NCI-H1930 (cell line): ENCODE results near the gene PPM1E.
"Not testable (repeated sequence)": the region's sequence is repeated elsewhere in the genome, so short reads cannot be mapped to it uniquely, and the experiment has no call there.

Experiments
- DNase-seq, 2 experiments: peaks; one replicate each; lab custom pipeline; 2025; lab: John Stamatoyannopoulos, UW

The PPM1E gene

DNA sequence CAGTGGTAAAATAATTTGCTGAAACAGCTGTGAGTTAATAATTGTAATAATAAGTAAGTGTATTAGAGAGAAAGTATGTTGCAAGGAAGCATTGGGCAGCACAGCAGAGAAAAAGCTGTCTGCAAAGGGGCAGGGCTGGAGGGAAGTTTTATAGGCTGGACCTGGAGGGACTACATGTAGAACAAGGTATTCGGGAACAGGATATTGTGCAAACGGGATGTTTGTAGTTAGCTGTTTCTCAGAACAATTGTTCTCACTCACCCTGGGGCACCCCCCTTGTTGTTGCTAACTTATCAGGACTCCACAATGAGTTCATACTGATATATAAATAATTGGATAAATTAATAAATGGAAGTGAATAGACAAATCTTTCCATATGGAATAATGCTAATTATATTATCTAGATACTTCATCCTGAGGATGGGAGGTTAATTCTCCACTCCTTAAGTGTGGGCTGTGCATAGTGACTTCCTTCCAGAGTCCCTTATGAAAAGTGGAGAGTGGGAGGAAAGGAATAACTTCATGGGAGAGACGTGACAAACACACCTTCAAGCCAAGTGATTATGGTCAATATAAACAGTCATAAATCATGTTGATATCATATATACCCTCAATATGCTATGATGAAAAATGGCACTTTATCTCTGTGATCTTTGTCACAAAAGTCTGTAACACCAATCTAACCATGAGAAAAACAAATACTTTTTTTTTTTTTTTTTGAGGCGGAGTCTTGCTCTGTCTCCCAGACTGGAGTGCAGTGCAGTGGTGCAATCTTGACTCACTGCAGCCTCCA lies 85.4 kb downstream of the PPM1E start:
- DNase-seq: no peak

DNA sequence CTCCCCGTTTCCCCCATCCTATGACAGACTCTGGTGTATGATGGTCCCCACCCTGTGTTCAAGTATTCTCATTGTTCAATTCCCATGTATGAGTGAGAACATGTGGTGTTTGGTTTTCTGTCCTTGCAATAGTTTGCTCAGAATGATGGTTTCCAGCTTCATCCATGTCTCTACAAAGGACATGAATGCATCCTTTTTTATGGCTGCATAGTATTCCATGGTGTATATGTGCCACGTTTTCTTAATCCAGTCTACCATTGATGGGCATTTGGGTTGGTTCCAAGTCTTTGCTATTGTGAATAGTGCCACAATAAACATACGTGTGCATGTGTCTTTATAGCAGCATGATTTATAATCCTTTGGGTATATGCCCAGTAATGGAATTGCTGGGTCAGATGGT lies 90.8 kb downstream of the PPM1E start:
- DNase-seq: not testable (repeated sequence)

DNA sequence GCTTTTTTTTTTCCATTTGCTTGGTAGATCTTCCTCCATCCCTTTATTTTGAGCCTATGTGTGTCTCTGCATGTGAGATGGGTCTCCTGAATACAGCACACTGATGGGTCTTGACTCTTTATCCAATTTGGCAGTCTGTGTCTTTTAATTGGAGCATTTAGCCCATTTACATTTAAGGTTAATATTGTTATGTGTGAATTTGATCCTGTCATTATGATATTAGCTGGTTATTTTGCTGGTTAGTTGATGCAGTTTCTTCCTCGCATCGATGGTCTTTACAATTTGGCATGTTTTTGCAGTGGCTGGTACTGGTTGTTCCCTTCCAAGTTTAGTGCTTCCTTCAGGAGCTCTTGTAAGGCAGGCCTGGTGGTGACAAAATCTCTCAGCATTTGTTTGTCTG lies 94.5 kb downstream of the PPM1E start:
- DNase-seq: not testable (repeated sequence)

DNA sequence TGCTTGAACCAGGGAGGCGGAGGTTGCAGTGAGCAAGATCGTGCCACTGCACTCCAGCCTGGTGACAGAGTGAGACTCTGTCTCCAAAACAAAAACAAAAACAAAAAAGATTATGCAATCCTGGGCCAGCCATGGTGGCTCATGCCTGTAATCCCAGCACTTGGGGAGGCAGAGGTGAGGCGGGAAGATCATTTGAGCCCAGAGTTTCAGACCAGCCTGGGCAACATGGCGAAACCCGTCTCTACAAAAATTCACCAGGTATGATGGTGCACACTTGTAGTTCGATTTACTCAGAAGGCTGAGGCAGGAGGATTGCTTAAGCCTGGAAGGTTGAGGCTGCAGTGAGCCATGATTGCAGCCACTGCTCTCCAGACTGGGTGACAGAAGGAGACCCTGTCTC lies 109.6 kb downstream of the PPM1E start:
- DNase-seq: no peak

DNA sequence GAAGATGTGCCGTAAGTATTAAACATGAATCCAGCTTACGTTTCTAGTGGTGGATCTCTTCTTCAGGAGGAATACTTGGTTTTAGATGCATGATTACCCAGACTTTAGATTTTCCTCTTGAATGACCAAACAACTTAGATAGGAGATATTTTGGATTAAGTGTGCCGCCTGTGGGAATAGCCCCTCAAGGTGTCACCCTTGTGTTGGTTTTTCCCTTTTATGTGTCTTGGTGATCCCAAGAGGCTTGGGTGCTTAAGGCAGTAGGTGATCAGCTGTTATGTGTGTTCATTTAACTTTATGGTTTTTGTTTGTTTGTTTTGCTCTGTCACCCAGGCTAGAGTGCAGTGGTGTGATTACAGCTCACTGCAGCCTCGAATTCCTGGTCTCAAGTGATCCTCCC lies 115.1 kb downstream of the PPM1E start:
- no peak for DNase-seq

DNA sequence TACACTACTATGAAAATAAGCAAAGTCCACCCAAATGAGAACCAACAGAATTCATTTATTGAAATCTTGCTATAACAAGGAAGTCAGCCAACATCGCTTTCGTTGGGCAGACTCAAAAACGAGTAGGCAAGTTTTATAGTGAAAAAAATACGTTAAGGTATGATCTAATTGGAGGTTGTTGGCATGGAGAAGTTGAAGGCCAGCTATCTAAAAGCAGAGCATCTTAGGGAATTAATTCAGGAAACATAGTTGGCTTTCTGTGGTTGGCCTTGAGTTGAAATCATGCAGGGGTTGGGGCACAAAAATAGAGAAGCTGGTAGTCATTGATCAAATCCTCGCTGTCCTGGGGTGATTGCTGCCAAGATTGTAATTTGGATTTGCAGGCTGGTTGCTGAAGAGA lies 118.3 kb downstream of the PPM1E start:
- no peak for DNase-seq

DNA sequence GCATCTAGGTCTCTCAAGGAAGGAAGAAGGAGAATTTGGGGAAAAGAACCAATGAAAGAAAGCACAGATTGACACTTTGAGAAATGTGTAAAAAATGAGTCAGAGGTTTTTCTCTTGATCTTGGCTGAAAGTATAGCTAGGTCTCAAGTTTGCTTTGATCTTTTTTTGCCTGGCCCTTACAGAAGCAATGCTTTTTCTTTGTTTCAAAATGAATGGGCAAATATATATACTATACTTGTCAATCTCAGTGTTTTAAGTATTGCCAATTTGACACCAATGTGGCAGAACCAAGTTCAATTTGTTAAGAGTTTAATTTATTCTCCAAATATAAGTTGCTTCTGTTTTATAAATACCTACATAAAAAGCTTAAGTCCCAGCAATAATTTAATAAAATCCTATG lies 119.6 kb downstream of the PPM1E start:
- no peak for DNase-seq

DNA sequence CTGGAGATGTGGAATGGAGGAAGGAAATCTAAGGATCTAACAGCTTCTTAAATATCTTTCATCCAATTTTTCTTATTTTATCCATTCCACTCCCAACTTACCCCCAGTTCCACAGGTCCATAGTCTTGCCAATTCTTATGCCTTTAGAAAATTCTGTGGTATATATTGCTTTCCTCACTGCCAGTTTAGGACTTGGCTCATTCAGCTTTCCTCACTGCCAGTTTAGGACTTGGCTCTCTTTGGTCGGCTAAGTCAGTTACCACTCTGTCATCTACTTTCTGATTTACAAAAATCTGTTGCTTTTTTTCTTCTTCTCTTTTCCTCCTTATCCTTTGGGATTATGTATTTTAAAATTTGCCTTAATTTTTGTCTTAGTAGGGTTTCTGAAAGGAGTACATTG lies 128.5 kb downstream of the PPM1E start:
- DNase-seq: no peak

DNA sequence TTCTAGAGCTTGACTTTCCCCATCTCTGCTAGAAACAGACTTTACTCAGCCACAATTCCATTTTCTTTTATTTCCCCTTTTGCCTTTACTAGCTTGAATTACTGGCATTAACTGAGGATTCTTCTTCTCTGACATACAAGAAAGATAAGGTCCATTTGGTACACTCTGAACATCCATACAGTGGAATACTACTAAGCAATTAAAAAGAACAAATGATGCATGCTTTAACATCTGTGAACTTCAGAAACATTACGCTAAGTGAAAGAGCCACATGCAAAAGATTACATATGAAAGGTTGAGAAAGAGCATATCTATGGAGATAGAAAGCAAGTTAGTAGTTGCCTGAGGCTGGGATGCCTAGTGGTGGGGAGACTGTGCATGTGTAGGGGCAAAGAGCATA lies 130.9 kb downstream of the PPM1E start:
- DNase-seq: no peak

DNA sequence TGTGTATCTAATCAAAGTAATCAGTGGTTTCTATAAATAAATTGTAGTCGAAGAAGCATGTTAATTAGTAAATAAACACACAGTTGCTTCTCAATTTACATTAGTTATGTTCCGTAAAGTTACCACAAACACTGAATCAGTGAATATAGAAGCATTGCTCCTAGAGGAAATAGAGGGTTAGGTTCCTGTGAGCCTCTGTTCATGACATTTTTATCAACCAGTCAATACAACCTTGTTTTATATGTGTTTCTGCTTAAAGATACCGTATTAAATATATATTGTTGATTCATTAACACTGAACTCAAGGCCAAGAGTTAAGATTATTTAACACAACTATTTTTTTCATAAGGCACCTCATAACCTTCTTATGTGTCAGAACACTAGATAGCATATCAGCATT lies 134.3 kb downstream of the PPM1E start:
- no peak for DNase-seq

DNA sequence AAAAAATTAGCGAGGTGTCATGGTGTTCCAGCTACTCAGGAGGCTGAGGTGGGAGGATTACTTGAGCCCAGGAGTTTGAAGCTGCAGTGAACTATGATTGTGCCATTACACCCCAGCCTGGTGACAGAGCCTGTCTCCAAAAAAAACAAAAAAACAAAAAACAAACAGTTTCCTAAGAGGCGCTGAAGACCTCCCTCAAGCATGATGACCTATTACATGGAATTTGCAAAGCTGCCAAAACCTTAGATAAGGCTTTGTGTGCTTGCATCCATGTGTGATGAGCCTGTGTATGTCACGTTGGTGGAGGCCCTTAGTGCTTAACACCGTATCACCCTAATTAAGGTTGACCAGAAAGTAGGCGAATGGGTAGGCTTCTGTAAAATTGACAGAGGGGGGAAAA lies 143.5 kb downstream of the PPM1E start:
- DNase-seq: no peak

DNA sequence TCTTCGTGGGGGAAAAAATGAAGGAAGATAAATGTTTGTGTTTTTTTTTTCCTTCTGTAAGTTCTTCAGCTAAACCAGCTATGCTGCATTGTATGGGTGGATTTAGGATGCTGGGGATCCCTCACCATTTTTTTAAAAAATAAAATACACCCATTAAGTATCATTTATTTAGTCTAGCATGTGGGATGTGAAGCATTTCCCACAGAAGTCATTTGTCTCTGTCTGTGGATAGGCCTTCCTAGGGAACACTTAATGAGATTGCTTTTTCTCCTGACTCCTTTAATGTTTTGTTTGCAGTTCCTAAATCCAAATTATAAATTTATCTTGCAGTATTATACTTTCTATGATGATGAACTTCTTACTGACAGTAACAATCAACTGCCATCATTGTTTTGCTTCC lies 146.7 kb downstream of the PPM1E start:
- DNase-seq: no peak

DNA sequence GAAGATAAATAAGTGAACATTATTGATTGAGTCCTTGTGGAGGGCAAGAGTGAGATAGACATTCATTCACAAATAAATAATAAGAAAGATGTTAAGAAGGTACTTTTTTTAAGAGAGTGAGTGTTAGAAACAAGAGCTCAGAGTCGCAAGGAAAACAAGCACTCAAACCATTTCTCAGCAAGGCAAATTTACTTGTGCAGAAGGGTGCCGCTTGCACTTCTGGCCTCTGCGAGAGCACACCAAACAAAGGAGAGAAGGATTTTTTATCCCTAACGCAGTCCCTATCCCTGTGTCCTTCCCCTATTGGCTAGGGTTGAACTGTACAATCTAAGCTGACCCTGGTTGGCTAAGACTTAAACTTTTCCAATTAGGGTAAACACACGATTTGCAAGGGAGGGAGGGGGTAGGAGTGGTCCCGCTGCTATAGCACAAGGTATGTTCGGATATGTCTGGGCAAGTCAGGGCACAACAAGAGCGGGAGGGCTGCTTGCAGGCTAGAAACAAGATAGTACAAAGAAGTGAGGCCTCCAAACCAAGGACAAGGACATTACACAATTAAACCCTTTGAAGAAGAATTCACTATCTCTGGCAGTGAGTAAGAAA lies 156.2 kb downstream of the PPM1E start:
- no peak for DNase-seq

DNA sequence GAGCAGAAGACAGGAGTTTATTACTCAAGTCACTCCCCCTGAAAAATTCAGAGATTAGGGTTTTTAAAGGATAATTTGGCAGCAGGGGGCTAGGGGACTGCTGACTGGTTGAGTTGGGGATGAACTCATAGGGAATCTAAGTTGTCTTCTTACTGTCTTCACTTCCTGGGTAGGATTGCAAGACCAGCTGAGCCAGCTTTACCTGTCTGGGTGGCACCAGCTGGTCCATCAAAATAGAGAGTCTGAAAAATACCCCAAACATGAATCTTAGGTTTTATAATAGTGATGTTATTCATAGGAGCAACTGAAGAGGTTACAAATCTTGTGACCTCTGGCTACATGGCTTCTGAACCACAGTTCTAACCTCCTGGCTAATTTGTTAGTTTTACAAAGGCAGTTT lies 157.9 kb downstream of the PPM1E start:
- DNase-seq: no peak

DNA sequence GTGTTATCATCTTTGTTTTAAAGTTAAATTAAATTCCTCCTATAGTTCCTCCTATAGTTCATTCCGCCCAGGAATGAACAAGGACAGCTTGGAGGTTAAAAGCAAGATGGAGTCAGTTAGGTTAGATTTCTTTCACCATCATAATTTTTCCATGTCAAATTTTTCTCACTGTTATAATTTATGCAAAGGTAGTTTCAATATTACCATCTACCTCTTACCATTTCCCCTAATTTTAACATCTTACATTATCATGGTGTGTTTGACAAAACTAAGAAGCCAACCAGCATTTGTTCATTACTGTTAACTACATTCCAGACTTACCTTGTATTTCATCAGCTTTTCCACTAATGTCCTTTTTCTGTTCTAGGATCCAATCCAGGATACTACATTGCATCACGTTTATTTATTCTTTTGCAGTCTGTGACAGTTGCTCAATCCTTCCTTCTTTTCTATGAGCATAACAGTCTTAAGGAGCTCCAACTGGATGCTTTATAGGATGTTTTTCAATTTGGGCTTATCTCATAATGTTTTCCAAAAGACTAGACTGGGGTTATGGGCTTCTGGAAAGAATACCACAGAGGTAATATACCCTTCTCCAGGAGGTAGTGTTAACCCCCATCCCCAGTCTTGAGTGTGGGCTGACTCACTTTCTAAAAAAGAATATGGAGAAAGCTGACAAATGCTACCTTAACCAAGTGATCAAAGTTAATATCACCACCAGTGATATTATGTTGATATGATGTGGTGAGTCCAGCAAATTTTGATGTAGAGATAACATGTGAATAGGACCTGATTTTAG lies 158.5 kb downstream of the PPM1E start:
- peak in 1 of 2 experiments; percentile 17 for DNase-seq

DNA sequence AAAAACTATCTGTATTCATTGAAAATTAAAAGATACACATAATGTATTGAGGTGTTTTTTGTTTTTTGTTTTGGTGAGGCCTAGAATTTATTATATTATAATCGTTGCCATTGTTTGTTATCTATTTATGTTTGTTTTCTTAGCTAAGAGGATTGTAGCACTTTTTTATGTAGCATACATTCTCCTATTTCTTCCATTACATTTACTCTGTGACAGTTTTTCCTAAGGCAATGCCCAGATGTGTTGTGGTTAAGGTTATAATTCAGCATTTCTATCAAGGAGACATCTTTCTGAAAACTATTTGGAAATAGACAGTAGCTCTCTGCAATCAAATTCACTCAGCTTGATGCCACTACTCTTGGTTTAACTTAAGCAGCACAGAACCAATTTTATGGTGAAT lies 161.6 kb downstream of the PPM1E start:
- DNase-seq: no peak

DNA sequence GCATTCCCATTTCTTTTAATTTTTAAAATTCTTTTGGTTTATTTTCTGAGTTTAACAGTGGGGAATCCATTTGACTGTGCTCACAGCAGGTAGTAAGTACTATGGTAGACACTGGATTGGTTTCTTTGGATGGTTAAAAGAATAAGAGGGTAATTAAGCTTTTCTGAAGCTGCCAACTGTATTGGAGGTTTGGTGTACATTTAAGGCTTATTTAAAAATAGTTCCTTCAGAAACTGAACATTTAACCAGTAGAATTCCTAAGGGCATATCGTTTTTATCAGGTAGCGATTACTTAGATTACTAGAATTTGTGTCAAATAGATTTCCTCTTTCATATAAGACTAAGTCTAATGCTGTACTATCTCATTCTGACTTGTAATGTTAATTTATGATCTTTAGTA lies 162.4 kb downstream of the PPM1E start:
- DNase-seq: no peak

DNA sequence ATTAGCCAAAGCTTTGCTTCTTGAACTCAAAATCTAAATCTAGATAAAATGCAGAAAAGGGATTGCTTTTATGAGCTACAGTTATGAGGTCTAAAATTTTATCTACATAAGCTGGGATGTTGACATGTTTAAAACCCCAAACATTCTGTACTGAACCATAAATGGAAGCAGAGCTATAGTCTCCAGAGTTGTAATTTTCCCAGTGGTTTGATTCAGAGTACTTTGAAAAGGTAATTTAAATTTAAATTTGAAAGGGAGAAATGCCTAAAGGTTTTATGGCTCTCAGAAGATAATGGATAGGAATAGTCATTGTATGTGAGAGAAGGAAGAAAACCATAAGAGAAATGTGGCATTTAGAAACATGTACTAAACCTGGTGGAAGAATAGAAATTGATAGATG lies 163.2 kb downstream of the PPM1E start:
- DNase-seq: no peak

DNA sequence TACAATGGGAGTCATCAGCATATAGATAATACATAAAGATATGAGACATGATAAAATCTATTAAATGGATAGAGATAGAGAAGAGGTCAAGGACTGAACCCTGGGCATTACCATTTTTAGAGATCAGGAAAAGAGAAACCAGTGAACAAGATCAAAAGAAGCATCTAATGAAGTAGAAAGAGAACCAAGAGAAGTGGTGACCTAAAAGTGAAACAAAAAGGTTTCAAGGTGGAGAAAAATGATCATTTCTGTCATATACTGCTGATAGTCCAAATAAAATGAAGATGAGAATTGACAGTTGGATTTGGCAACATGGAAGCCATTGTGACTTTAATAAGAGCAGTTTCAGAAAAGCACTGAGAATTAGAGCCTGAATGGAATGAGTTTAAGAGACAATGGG lies 165.1 kb downstream of the PPM1E start:
- DNase-seq: no peak

DNA sequence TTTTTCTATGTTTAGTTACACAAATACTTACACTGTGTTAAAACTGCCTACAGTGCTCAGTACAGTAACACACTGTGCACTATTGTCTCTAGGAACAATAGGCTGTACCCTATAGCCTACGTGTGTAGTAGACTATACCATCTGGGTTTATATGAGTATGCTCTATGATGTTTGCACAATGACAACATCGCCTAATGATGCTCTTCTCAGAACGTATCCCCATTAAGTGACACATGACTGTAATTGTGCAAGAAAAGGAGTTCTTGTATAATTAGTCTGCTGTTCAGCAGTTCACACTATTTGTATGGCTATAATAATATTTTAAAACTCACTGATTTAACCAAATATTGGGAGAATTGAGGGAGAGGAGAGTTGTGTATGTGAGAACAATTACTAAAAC lies 177.3 kb downstream of the PPM1E start:
- no peak for DNase-seq

DNA sequence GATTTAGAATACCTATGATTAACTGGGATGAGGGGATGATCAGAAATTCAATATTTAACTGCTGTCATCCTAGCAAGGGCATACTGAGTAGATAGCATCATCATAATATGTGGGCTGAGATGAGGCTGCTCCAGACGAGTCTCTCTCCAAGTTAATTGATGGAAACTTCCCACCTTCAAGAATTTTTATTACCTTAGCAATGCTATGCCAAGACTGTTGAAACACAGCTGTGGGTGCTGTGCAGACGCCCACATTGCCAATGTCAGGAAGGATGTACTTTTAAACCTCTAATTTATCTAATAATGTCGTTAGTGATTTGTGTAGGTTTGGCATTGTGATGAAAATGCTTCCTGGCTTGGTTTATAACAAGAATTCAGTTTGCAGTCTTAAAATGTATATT lies 180.6 kb downstream of the PPM1E start:
- no peak for DNase-seq

DNA sequence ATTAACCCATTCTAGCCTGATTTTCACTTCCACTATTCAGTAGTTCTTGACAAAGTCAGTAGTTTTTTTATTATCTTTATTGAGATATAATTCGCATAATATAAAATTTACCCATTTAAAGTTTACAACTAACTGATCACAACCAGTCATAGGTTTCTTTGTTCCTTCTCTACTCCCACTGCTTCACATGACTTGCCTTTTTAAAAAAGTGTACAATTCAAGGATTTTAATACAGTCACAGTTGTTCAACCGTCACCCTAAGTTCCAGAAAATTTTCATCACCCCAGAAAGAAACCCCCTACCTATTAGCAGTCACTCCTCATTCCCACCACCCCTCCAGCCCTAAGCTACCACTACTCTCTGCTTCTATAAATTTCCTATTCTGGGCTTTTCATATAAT lies 188.5 kb downstream of the PPM1E start:
- DNase-seq: no peak

DNA sequence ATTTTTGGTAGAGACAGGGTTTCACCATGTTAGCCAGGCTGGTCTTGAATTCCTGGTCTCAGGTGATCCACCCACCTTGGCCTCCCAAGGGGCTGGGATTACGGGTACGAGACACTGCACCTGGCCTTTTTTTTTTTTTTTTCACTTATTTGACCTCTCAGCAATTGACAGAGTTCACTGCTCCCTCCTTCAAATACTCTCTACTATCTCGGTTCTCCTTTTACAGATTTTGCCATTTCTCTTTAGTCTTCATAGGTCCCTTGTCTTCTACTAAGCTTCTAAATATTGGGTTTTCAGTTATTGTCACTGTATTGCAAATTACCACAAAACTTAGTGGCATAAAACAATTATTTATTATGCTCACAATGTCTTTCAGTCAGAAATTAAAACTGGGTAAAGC lies 191.8 kb downstream of the PPM1E start:
- DNase-seq: no peak
